Urinary bladder (tissue), 4 donors: ENCODE measurements around the gene ELK4. TPM values are rescaled to one million over a fixed set of nuclear protein-coding genes. Genes with fewer than 3 reads are reported as not detected.

Experiments
- DNase-seq: peaks from one replicate; pipeline ENCODE4 v3.0.0-alpha.2; 2015; ENCODE audit errors: extremely low spot score
- H3K27ac ChIP-seq: one replicate; pipeline ENCODE4 v1.5.1; 2013; ENCODE audit warnings: low read depth, mild to moderate bottlenecking, moderate library complexity
- H3K36me3 ChIP-seq: one replicate; pipeline ENCODE4 v1.6.1; 2013; ENCODE audit warnings: mild to moderate bottlenecking, moderate library complexity; ENCODE audit not compliant: insufficient read depth
- H3K4me1 ChIP-seq: one replicate; pipeline ENCODE4 v1.6.1; 2013; ENCODE audit warnings: mild to moderate bottlenecking, moderate library complexity; ENCODE audit not compliant: insufficient read depth
- H3K4me3 ChIP-seq: one replicate; pipeline ENCODE4 v1.5.1; 2013; ENCODE audit warnings: low read depth, low read length
- WGBS: extraction: QIAGEN DNeasy Blood & Tissue Kit; methylation state at CpG from one replicate; pipeline ENCODE4 v1.1.7; 2013; 5-methylcytosine and 5-hydroxymethylcytosine counted together
- polyA plus RNA-seq: library from polyadenylated mRNA; stranded (reverse); fragments of 200-250 nt; gene quantifications from one replicate; pipeline ENCODE4 v1.2.3, GENCODE V29; 2013
- total RNA-seq: library from RNA; depleted of rRNA; stranded (reverse); fragments of >200 nt; gene quantifications from one replicate; pipeline ENCODE4 v1.2.3, GENCODE V29; 2014
- donor health status: healthy with polysubstance abuse.
- donor health status: healthy.

The ELK4 gene, protein sequence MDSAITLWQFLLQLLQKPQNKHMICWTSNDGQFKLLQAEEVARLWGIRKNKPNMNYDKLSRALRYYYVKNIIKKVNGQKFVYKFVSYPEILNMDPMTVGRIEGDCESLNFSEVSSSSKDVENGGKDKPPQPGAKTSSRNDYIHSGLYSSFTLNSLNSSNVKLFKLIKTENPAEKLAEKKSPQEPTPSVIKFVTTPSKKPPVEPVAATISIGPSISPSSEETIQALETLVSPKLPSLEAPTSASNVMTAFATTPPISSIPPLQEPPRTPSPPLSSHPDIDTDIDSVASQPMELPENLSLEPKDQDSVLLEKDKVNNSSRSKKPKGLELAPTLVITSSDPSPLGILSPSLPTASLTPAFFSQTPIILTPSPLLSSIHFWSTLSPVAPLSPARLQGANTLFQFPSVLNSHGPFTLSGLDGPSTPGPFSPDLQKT
- 41.9 TPM for total RNA-seq
- 5.6 TPM for polyA plus RNA-seq

GRCh38 chr1:205631768-205632668, at the start of gene ELK4:
Gene ELK4 (minus strand): TSS chr1:205632011. CDS start chr1:205623882, 8,129 bp downstream.
- H3K27ac ChIP-seq, result peak within 1 kb of the TSS; percentile 100
- no peaks in the 10 kb centered on the region for H3K4me1 ChIP-seq
- H3K4me3 ChIP-seq, result peak within 1 kb of the TSS; percentile 98
- no peaks in the 10 kb centered on the region for H3K36me3 ChIP-seq
- peak; percentile 96 for DNase-seq
- WGBS, result 1% methylated on average over 83 of the region's 83 CpGs

- no peak for DNase-seq
- no peak overlapping the region for H3K4me3 ChIP-seq
- no peaks in the 10 kb centered on the region for H3K36me3 ChIP-seq
- H3K4me1 ChIP-seq, result no peaks in the 10 kb centered on the region
- no peak overlapping the region for H3K27ac ChIP-seq
- WGBS, result 79% methylated on average over 3 of the region's 3 CpGs
Observed at GRCh38 chr1:205681364-205681763, 49.6 kb upstream of the ELK4 start.

GRCh38 chr1:205680073-205680851, 48.5 kb upstream of the ELK4 start, which contains the start of gene SLC45A3:
Gene SLC45A3 (minus strand): TSS chr1:205680509. CDS start chr1:205664656, 15,853 bp downstream.
- no peak for DNase-seq
- no peak within 1 kb of the TSS for H3K27ac ChIP-seq
- H3K4me3 ChIP-seq, result peak within 1 kb of the TSS; percentile 70

GRCh38 chr1:205678286-205679111, 46.7 kb upstream of the ELK4 start:
- H3K27ac ChIP-seq, result no peak overlapping the region
- DNase-seq, result peak; percentile 26
- no peaks in the 10 kb centered on the region for H3K4me1 ChIP-seq
- WGBS, result 47% methylated on average over 10 of the region's 10 CpGs
- no peaks in the 10 kb centered on the region for H3K36me3 ChIP-seq
- H3K4me3 ChIP-seq, result no peak overlapping the region

More at GRCh38 chr1:205680073-205680851, 48.5 kb upstream of the ELK4 start, which contains the start of gene SLC45A3:
- Histone ChIP-seq H3K36me3 (no peaks in the 10 kb centered on the region), H3K4me1 (no peaks in the 10 kb centered on the region)
- WGBS, result under 1% methylated on average over 86 of the region's 86 CpGs

- Histone ChIP-seq H3K36me3 (no peaks in the 10 kb centered on the region), H3K27ac (no peak overlapping the region), H3K4me1 (no peaks in the 10 kb centered on the region), H3K4me3 (no peak overlapping the region)
- WGBS, result 67% methylated on average over 5 of the region's 5 CpGs
- no peak for DNase-seq
Observed at GRCh38 chr1:205677167-205677566, 45.4 kb upstream of the ELK4 start.

- H3K36me3 ChIP-seq, result no peaks in the 10 kb centered on the region
- H3K4me1 ChIP-seq, result no peaks in the 10 kb centered on the region
- no peak for DNase-seq
- no peak overlapping the region for H3K27ac ChIP-seq
- no peak overlapping the region for H3K4me3 ChIP-seq
- WGBS, result 67% methylated on average over 3 of the region's 3 CpGs
Observed at GRCh38 chr1:205676597-205676996, 44.8 kb upstream of the ELK4 start.

- Histone ChIP-seq H3K4me3 (no peak overlapping the region), H3K27ac (no peak overlapping the region), H3K4me1 (no peaks in the 10 kb centered on the region), H3K36me3 (no peaks in the 10 kb centered on the region)
- DNase-seq, result no peak
- WGBS, result 96% methylated on average over 5 of the region's 5 CpGs
Observed at GRCh38 chr1:205676002-205676401, 44.2 kb upstream of the ELK4 start.

DNA sequence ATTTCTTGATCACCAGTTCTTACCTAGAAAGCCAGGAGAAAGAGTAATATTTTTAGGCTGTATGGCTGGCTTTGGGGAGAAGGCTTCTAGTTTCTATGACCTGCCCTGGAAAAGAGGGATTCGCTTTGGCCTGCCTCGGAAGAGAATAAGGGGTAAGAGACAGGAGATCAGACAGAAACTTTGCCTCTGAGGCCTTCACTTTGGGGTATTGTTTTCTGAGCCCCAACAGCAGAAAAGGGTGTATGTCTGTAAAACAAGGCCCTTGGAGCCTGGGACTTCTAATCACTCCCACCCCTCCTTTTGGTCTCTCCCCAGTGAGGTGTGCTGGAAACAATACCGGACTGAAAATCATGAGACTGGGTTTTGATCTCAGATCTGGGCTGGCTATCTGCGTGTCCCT, 43.4 kb upstream of the ELK4 start:
- no peaks in the 10 kb centered on the region for H3K36me3 ChIP-seq
- no peak for DNase-seq
- H3K4me1 ChIP-seq, result no peaks in the 10 kb centered on the region
- no peak overlapping the region for H3K4me3 ChIP-seq
- WGBS, result 96% methylated on average over 4 of the region's 4 CpGs
- H3K27ac ChIP-seq, result no peak overlapping the region

DNA sequence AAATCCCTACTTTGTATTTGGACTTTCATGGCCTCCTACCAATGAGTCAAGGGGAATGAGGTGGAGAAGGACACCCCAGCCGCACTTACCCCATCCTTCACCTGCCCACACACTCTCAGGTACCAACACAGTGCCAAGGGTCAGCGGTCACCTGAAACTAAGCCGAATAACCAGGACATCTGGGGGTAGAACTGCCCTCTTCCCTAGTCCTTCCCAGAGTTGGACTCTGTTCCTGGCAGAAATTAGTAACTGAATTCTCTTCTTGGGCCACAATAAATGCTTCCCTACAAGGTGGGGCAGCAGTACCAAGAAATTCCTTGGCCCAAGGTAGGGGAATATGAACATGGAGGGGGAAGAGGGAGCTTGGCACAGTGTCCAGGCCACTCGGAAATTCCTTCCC, 41.2 kb upstream of the ELK4 start:
- no peaks in the 10 kb centered on the region for H3K4me1 ChIP-seq
- H3K36me3 ChIP-seq, result no peaks in the 10 kb centered on the region
- H3K4me3 ChIP-seq, result no peak overlapping the region
- no peak for DNase-seq
- 71% methylated on average over 4 of the region's 4 CpGs for WGBS
- no peak overlapping the region for H3K27ac ChIP-seq

DNA sequence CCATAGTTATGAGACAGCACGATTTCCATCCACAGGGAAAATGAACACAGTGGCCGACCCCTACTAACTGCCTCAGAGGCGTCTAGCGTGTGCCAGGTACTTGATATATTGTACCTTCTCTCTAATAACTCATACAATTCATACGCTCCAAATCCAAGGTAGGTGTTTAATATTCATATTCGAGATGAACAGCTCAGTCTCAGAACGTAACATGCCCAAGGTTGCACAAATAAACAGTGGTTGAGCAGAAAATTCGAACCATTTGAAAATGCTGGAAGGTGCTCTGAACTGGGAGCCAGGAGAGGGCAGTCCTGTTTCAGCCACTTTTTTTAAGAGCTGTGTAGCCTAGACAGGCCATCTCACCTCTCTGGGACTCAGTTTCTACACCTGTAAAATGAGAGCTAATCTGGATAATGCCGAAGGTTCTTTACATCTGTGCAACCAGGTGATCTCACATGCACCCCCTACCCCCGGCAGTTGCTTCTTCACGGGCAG, 40.6 kb upstream of the ELK4 start:
- Histone ChIP-seq H3K4me1 (no peaks in the 10 kb centered on the region), H3K36me3 (no peaks in the 10 kb centered on the region), H3K4me3 (no peak overlapping the region), H3K27ac (no peak overlapping the region)
- no peak for DNase-seq
- 80% methylated on average over 11 of the region's 11 CpGs for WGBS

DNA sequence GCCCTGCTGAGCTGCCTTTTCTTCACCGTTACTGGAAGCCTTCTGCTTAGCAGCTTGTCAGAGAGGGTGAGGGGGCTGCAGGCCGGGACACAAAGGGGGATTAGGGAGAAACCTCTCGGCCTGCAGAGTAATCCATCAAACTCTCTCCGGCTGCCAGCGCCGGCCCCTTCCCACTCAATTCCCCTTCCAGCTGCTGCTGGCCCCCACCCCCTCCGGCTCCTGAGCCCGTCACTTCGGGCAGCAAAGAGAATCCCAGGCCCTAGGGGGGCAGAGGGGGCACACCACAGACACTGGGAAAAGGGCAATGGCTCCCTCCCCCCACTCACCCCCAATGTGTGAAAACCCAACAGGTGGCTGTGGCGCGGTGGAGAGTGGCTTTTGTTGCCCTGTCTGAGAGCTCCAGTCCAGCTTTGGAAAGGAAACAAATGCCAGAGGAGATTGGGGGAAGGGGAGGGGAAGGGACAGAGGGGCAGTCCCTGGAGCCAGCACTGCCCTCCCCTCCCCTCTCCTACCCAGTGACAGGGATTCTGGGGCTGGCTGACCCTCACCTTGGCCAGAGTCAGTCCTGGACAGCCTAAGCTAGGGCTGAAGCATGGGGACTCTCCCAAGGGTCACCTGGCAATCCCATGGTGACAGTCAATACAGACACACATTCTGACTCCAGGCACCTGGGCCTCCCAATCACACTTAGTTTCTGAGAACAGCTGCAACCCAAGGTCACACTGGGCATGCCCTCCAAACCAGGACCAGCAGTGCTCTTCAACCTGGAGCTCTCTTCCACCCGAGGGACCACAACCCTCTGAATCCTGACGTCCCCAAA, 39.0 kb upstream of the ELK4 start:
- WGBS, result 70% methylated on average over 13 of the region's 13 CpGs
- Histone ChIP-seq H3K4me3 (no peak overlapping the region), H3K4me1 (no peaks in the 10 kb centered on the region), H3K36me3 (no peaks in the 10 kb centered on the region), H3K27ac (no peak overlapping the region)
- DNase-seq, result no peak

- 82% methylated on average over 5 of the region's 5 CpGs for WGBS
- Histone ChIP-seq H3K27ac (no peak overlapping the region), H3K4me1 (no peaks in the 10 kb centered on the region), H3K4me3 (no peak overlapping the region), H3K36me3 (no peaks in the 10 kb centered on the region)
- DNase-seq, result no peak
Observed at GRCh38 chr1:205670150-205670446, 38.3 kb upstream of the ELK4 start.
